CD8-positive, alpha-beta memory T cell (primary cell): ENCODE measurements around the gene CAMK1D. TPM values are rescaled to one million over a fixed set of nuclear protein-coding genes. Genes with fewer than 3 reads are reported as not detected.

Source experiments
- CTCF ChIA-PET: fragments of 350-600 bp; sonication (Branson Sonifier 250); formaldehyde crosslinking; loops from one replicate; lab custom pipeline; 2021; ENCODE audit warnings: antibody characterized with exemption; lab: Charles Lee
- POLR2A ChIA-PET: fragments of 350-600 bp; sonication (Branson Sonifier 250); formaldehyde crosslinking; loops from one replicate; lab custom pipeline; 2021; ENCODE audit warnings: antibody characterized with exemption; lab: Charles Lee
- DNase-seq, 5 donors: peaks; one replicate each; pipeline versions ENCODE4 v3.0.0 to v3.0.0-alpha.2; 2020 to 2022; ENCODE audit warnings: mixed read lengths in 1 of 5
- H3K27ac ChIP-seq: one replicate; pipeline ENCODE4 v1.7.0; 2013; ENCODE audit warnings: low read depth, mild to moderate bottlenecking, low read length, moderate library complexity
- H3K27me3 ChIP-seq: 2 replicates; pipeline ENCODE4 v1.7.0; 2013; ENCODE audit warnings: low read length, mild to moderate bottlenecking; ENCODE audit not compliant: insufficient read depth, poor library complexity, severe bottlenecking
- H3K36me3 ChIP-seq: 2 replicates; pipeline ENCODE4 v1.7.0; 2013; ENCODE audit warnings: mild to moderate bottlenecking, low read length, moderate library complexity; ENCODE audit not compliant: insufficient read depth
- H3K4me1 ChIP-seq: 2 replicates; pipeline ENCODE4 v1.7.0; 2013; ENCODE audit warnings: mild to moderate bottlenecking, low read length, moderate library complexity; ENCODE audit not compliant: insufficient read depth
- H3K4me3 ChIP-seq: 2 replicates; pipeline ENCODE4 v1.7.0; 2013; ENCODE audit warnings: mild to moderate bottlenecking, low read length
- H3K9me3 ChIP-seq: 2 replicates; pipeline ENCODE4 v1.7.0; 2013; ENCODE audit warnings: mild to moderate bottlenecking, low read length
- H3K27ac Mint-ChIP-seq, 8 donors: one replicate each; pipeline ENCODE4 v1.8.0; 2020 to 2021; ENCODE audit warnings: mixed read lengths in 8 of 8, mild to moderate bottlenecking in 6 of 8, inconsistent platforms in 3 of 8, moderate library complexity in 3 of 8
- H3K27me3 Mint-ChIP-seq, 2 donors: one replicate each; pipeline ENCODE4 v1.8.0; 2020 to 2021; ENCODE audit warnings: mixed read lengths in 2 of 2, mild to moderate bottlenecking in 1 of 2, moderate library complexity in 1 of 2
- H3K36me3 Mint-ChIP-seq, 3 donors: one replicate each; pipeline ENCODE4 v1.8.0; 2020 to 2021; ENCODE audit warnings: mixed read lengths in 3 of 3, inconsistent platforms in 1 of 3, mild to moderate bottlenecking in 1 of 3
- H3K4me1 Mint-ChIP-seq, 3 donors: one replicate each; pipeline ENCODE4 v1.8.0; 2020 to 2021; ENCODE audit warnings: mixed read lengths in 3 of 3, inconsistent platforms in 1 of 3, mild to moderate bottlenecking in 1 of 3
- H3K4me3 Mint-ChIP-seq, 7 donors: one replicate each; pipeline ENCODE4 v1.8.0; 2020 to 2021; ENCODE audit warnings: mixed read lengths in 7 of 7, mild to moderate bottlenecking in 6 of 7, moderate library complexity in 4 of 7, inconsistent platforms in 2 of 7
- H3K9me3 Mint-ChIP-seq, 5 donors: one replicate each; pipeline ENCODE4 v1.8.0; 2020 to 2022; ENCODE audit warnings: mixed read lengths in 5 of 5, mild to moderate bottlenecking in 3 of 5, moderate library complexity in 2 of 5, inconsistent platforms in 1 of 5
- polyA plus RNA-seq: library from polyadenylated mRNA; unstranded; fragments of 300-500 nt; fragmentation: Illumina TruSeq; gene quantifications from one replicate; pipeline ENCODE4 v1.2.3, GENCODE V29; 2021
- total RNA-seq, 2 experiments: library from RNA; stranded (reverse); gene quantifications; one replicate each; pipeline ENCODE4 v1.2.3, GENCODE V29; 2021

CAMK1D gene
- total and polyA plus RNA-seq, 3 experiments from 2014 or later: 8.9 to 15.1 (median 10.0) TPM

GRCh38 chr10:12501324-12501723 lies 152.0 kb downstream of the CAMK1D start:
- Histone ChIP-seq H3K9me3 (no peaks in the 10 kb centered on the region), H3K4me1 (no peaks in the 10 kb centered on the region), H3K36me3 (no peaks in the 10 kb centered on the region), H3K4me3 (no peak overlapping the region), H3K27me3 (no peaks in the 10 kb centered on the region), H3K27ac (no peak overlapping the region)
- ChIA-PET CTCF (no interaction called here), POLR2A (no interaction called here)
- Mint-ChIP-seq H3K27ac (peak overlapping the region in 1 of 8 donors; percentile 31), H3K4me3 (no peak overlapping the region), H3K4me1 (peaks cover 49 to 63% (median 53%) of the 10 kb centered on the region in 3 donors), H3K9me3 (no peaks in the 10 kb centered on the region), H3K27me3 (no peaks in the 10 kb centered on the region), H3K36me3 (peaks cover 0 to 2% (median 0%) of the 10 kb centered on the region in 3 donors)
- no peak for DNase-seq

DNA sequence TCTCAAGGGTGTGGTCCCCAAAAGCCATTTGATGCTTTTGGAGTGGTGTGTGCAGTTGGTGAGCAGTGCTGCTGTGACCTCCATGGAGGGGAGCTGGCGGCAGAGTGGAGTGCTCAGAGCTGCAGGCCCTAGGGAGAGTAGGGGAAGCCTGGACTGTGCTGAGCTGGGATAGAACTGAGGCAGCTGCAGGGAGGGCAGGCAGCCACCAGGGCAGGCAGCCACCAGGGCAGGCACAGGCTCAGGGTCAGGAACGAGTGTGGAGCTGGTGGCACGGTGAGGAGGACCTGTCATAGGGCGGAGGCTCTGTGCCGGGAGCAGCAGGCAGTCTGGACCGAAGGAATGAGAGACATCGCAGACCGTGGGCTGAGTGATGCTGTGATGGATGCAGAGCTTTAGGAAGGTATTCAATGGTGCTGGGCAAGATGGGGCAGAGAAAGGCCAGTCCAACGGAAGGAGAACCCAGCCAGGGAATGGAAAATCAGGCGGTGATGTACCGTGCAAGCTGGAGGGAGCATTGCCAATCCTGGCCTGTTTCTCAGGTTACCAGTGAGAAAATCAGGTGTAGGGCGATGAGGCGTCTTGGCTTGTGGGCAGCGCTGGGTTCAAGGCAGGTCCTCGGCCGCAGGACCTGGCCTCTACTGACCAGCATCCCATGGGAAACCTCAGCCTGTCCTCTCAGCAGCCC lies 152.6 kb downstream of the CAMK1D start:
- H3K9me3 ChIP-seq: no peaks in the 10 kb centered on the region
- H3K36me3 Mint-ChIP-seq: peaks cover 0 to 2% (median 0%) of the 10 kb centered on the region in 3 donors
- peaks cover 52 to 67% (median 56%) of the 10 kb centered on the region in 3 donors for H3K4me1 Mint-ChIP-seq
- H3K27me3 ChIP-seq: no peaks in the 10 kb centered on the region
- H3K36me3 ChIP-seq: no peaks in the 10 kb centered on the region
- no peak overlapping the region for H3K4me3 ChIP-seq
- peak overlapping the region in 2 of 8 donors; percentile 31 to 42 for H3K27ac Mint-ChIP-seq
- DNase-seq: no peak
- POLR2A ChIA-PET: no interaction called here
- H3K27ac ChIP-seq: no peak overlapping the region
- no peaks in the 10 kb centered on the region for H3K9me3 Mint-ChIP-seq
- H3K4me1 ChIP-seq: no peaks in the 10 kb centered on the region
- H3K27me3 Mint-ChIP-seq: no peaks in the 10 kb centered on the region
- no peak overlapping the region for H3K4me3 Mint-ChIP-seq
- CTCF ChIA-PET: no interaction called here

DNA sequence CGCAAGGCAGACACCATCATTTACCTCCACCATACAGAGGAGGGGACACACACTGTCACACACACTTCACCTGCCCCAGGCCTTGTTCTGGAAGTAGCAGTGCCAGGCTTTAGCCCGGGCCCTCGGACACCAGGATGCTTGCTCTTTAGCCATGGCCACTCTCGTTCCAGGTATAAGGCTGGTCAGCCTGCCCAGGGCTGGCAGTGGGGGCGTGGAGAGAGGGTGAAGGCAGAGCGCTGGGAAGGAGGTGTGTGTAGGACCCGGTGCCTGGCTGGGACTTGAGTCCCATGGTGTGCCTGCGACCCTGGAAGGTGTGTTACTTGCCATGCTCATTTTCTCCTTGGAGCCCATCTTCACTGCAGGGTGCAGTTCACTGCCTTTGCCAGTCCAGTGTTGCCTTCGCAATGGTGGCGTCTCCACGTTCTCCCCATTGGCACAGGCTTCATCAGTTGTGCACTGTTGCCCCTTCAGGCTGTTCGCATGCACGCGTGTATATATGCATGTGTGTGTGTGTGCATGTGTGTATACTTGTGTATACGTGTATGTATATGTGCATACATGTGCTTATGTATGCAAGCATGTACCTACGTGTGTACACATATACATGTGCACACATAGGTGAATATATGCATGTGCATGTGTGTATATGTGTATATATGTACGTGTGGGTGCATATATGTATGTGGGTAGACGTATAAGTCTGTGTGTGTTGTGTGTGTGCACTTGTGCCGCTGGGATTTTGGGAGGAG lies 153.4 kb downstream of the CAMK1D start:
- H3K4me1 Mint-ChIP-seq: peaks cover 57 to 71% (median 60%) of the 10 kb centered on the region in 3 donors
- ChIA-PET POLR2A (no interaction called here), CTCF (no interaction called here)
- H3K9me3 Mint-ChIP-seq: no peaks in the 10 kb centered on the region
- no peaks in the 10 kb centered on the region for H3K27me3 ChIP-seq
- no peaks in the 10 kb centered on the region for H3K36me3 ChIP-seq
- no peaks in the 10 kb centered on the region for H3K4me1 ChIP-seq
- no peaks in the 10 kb centered on the region for H3K27me3 Mint-ChIP-seq
- H3K9me3 ChIP-seq: no peaks in the 10 kb centered on the region
- no peak overlapping the region for H3K4me3 ChIP-seq
- no peak overlapping the region for H3K4me3 Mint-ChIP-seq
- H3K27ac Mint-ChIP-seq: peak overlapping the region in 1 of 8 donors; percentile 2
- no peak overlapping the region for H3K27ac ChIP-seq
- no peak for DNase-seq
- peaks cover 0 to 4% (median 0%) of the 10 kb centered on the region in 3 donors for H3K36me3 Mint-ChIP-seq

DNA sequence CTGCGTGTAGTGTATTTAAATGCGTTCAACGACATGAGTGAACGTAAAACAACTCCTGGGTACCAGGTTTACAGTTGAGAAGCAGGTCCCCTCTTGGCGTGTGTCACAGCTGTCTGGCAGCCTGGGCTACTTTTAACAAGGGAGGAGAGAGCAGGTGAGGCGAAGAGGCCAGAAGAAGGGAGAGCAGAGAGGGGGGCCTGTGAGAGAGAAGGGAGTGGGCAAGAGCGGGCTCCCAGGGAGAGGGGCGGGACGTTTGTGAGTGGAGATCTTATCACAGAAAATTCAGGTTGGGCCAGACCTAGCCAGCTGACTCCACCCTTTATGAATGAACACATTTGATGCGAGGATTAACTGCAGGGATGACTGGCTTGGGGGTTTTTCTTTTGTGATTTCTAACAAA lies 154.0 kb downstream of the CAMK1D start:
- Histone ChIP-seq H3K4me1 (no peaks in the 10 kb centered on the region), H3K4me3 (no peak overlapping the region), H3K9me3 (no peaks in the 10 kb centered on the region), H3K36me3 (no peaks in the 10 kb centered on the region), H3K27me3 (no peaks in the 10 kb centered on the region), H3K27ac (no peak overlapping the region)
- no peak overlapping the region for H3K4me3 Mint-ChIP-seq
- H3K27ac Mint-ChIP-seq: peak overlapping the region in 1 of 8 donors; percentile 2
- peaks cover 0 to 4% (median 2%) of the 10 kb centered on the region in 3 donors for H3K36me3 Mint-ChIP-seq
- peaks cover 0 to 1% (median 0%) of the 10 kb centered on the region in 5 donors for H3K9me3 Mint-ChIP-seq
- H3K4me1 Mint-ChIP-seq: peaks cover 59 to 71% (median 60%) of the 10 kb centered on the region in 3 donors
- no peaks in the 10 kb centered on the region for H3K27me3 Mint-ChIP-seq
- ChIA-PET CTCF (no interaction called here), POLR2A (no interaction called here)
- DNase-seq: no peak

- Histone ChIP-seq H3K9me3 (no peaks in the 10 kb centered on the region), H3K27ac (no peak overlapping the region), H3K4me3 (no peak overlapping the region), H3K36me3 (no peaks in the 10 kb centered on the region), H3K27me3 (no peaks in the 10 kb centered on the region), H3K4me1 (peaks cover 4% of the 10 kb centered on the region)
- DNase-seq: no peak
- ChIA-PET CTCF (no interaction called here), POLR2A (no interaction called here)
- Mint-ChIP-seq H3K4me1 (peaks cover 57 to 71% (median 58%) of the 10 kb centered on the region in 3 donors), H3K27me3 (no peaks in the 10 kb centered on the region), H3K36me3 (peaks cover 0 to 4% (median 2%) of the 10 kb centered on the region in 3 donors), H3K27ac (no peak overlapping the region), H3K4me3 (no peak overlapping the region), H3K9me3 (peaks cover 0 to 1% (median 0%) of the 10 kb centered on the region in 5 donors)
These were observed 154.8 kb downstream of the CAMK1D start for GRCh38 chr10:12504176-12504575.

DNA sequence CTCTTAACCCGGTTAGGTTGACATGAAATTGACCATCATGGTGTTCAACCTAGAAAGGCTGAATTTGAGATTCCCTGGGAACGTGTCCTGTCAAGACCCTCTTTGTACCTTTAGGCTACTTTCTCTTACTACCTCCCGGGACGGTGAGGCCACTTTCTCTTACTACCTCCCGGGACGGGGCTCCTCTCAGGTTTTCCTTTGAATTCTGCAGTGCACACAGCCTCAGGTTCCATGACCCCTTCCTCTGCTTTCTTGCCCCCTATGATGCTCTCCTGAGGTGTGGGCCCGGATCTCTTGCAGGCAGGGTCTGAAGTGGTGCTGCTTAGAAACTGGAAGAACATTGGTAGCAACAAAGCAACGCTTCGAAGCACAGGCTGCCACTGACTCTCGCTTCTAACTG lies 155.3 kb downstream of the CAMK1D start:
- Histone ChIP-seq H3K27ac (no peak overlapping the region), H3K36me3 (no peaks in the 10 kb centered on the region), H3K4me1 (peaks cover 8% of the 10 kb centered on the region), H3K27me3 (no peaks in the 10 kb centered on the region), H3K4me3 (no peak overlapping the region), H3K9me3 (no peaks in the 10 kb centered on the region)
- ChIA-PET POLR2A (no interaction called here), CTCF (no interaction called here)
- Mint-ChIP-seq H3K36me3 (peaks cover 0 to 4% (median 2%) of the 10 kb centered on the region in 3 donors), H3K4me1 (peaks cover 52 to 71% (median 58%) of the 10 kb centered on the region in 3 donors), H3K27me3 (no peaks in the 10 kb centered on the region), H3K27ac (peak overlapping the region in 4 of 8 donors; percentile 33 to 74 (median 51)), H3K9me3 (peaks cover 0 to 1% (median 0%) of the 10 kb centered on the region in 5 donors), H3K4me3 (no peak overlapping the region)
- DNase-seq: no peak

GRCh38 chr10:12505683-12506082 lies 156.3 kb downstream of the CAMK1D start:
- peaks cover 0 to 4% (median 2%) of the 10 kb centered on the region in 3 donors for H3K36me3 Mint-ChIP-seq
- no peaks in the 10 kb centered on the region for H3K27me3 ChIP-seq
- no peaks in the 10 kb centered on the region for H3K36me3 ChIP-seq
- ChIA-PET POLR2A (no interaction called here), CTCF (no interaction called here)
- H3K4me3 Mint-ChIP-seq: peak overlapping the region in 1 of 7 donors; percentile 7
- H3K9me3 Mint-ChIP-seq: peaks cover 0 to 1% (median 0%) of the 10 kb centered on the region in 5 donors
- no peak overlapping the region for H3K4me3 ChIP-seq
- no peak for DNase-seq
- H3K27ac Mint-ChIP-seq: peak overlapping the region in 2 of 8 donors; percentile 32 to 47
- H3K9me3 ChIP-seq: no peaks in the 10 kb centered on the region
- no peak overlapping the region for H3K27ac ChIP-seq
- peaks cover 10% of the 10 kb centered on the region for H3K4me1 ChIP-seq
- H3K4me1 Mint-ChIP-seq: peaks cover 51 to 69% (median 57%) of the 10 kb centered on the region in 3 donors
- H3K27me3 Mint-ChIP-seq: no peaks in the 10 kb centered on the region
